Tibial artery (tissue), 4 donors: ENCODE results near the gene HEATR5B.
A peak's percentile ranks its signal among the peaks of the same experiment; 100 is the strongest.

Experiments
- DNase-seq, 2 donors: peaks; one replicate each; pipeline ENCODE4 v3.0.0-alpha.2; 2019
- H3K27ac ChIP-seq, 2 donors: fragments of 200-600 bp; sonication (generic) in 1 of 2; 1 replicate in 1 of 2; 2 replicates in 1 of 2; pipeline ENCODE4 v1.5.1; 2018 to 2019; ENCODE audit warnings: mild to moderate bottlenecking in 1 of 2
- H3K27me3 ChIP-seq, 2 donors: fragments of 200-600 bp; sonication (generic) in 1 of 2; one replicate each; pipeline versions ENCODE4 v1.5.1 to v1.6.0; 2016 to 2019
- H3K36me3 ChIP-seq, 3 donors: fragments of 200-600 bp; sonication (generic) in 2 of 3; one replicate each; pipeline ENCODE4 v1.5.1; 2016 to 2019; ENCODE audit warnings: mild to moderate bottlenecking in 2 of 3
- H3K4me1 ChIP-seq, 4 donors: fragments of 200-600 bp; sonication (generic) in 2 of 4; 1 replicate in 3 of 4; 2 replicates in 1 of 4; pipeline ENCODE4 v1.5.1; 2016 to 2019
- H3K4me3 ChIP-seq, 2 donors: fragments of 200-600 bp; sonication (generic) in 1 of 2; 1 replicate in 1 of 2; 2 replicates in 1 of 2; pipeline ENCODE4 v1.5.1; 2018 to 2019; ENCODE audit warnings: mild to moderate bottlenecking in 2 of 2
- H3K9me3 ChIP-seq, 3 donors: fragments of 200-600 bp; sonication (generic) in 1 of 3; one replicate each; pipeline ENCODE4 v1.5.1; 2016 to 2019
- intact Hi-C: fragments of 100-400 bp; cut with DNase I; formaldehyde crosslinking; loops from one replicate; pipeline ENCODE4 v1.15.0; 2023; ENCODE audit warnings: low total_unique reads
- TF ChIP-seq, protein P1 (sequence below), 2 experiments: fragments of 200-600 bp in 1 of 2; fragments of 450-650 bp in 1 of 2; IDR thresholded peaks; one replicate each; pipeline ENCODE4 v1.5.1; 2017 to 2019; ENCODE audit warnings: antibody characterized with exemption in 2 of 2, mild to moderate bottlenecking in 1 of 2, moderate library complexity in 1 of 2

The HEATR5B gene

GRCh38 chr2:36964496-36965058 is 119.6 kb downstream of the HEATR5B start:
- H3K4me3 ChIP-seq = peak overlapping the region; percentile 94 to 100
- DNase-seq = no peak
- no peaks in the 10 kb centered on the region for H3K27me3 ChIP-seq
- TF ChIP-seq, protein P1, sequence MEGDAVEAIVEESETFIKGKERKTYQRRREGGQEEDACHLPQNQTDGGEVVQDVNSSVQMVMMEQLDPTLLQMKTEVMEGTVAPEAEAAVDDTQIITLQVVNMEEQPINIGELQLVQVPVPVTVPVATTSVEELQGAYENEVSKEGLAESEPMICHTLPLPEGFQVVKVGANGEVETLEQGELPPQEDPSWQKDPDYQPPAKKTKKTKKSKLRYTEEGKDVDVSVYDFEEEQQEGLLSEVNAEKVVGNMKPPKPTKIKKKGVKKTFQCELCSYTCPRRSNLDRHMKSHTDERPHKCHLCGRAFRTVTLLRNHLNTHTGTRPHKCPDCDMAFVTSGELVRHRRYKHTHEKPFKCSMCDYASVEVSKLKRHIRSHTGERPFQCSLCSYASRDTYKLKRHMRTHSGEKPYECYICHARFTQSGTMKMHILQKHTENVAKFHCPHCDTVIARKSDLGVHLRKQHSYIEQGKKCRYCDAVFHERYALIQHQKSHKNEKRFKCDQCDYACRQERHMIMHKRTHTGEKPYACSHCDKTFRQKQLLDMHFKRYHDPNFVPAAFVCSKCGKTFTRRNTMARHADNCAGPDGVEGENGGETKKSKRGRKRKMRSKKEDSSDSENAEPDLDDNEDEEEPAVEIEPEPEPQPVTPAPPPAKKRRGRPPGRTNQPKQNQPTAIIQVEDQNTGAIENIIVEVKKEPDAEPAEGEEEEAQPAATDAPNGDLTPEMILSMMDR (IDR thresholded peaks at IDR 0.05) = no peak
- no peaks in the 10 kb centered on the region for H3K9me3 ChIP-seq
- H3K27ac ChIP-seq = peak overlapping the region; percentile 85 to 93
- peaks cover 0 to 13% (median 7%) of the 10 kb centered on the region in 4 donors for H3K4me1 ChIP-seq
- H3K36me3 ChIP-seq = no peaks in the 10 kb centered on the region
- intact Hi-C loops = no loop called here

- no peak for DNase-seq
- TF ChIP-seq, protein P1 (IDR thresholded peaks at IDR 0.05) = no peak
- Histone ChIP-seq H3K9me3 (no peaks in the 10 kb centered on the region), H3K4me3 (no peak overlapping the region), H3K36me3 (no peaks in the 10 kb centered on the region), H3K27ac (no peak overlapping the region), H3K4me1 (peaks cover 0 to 13% (median 7%) of the 10 kb centered on the region in 4 donors), H3K27me3 (no peaks in the 10 kb centered on the region)
- intact Hi-C loops = no loop called here
Measured at GRCh38 chr2:36963734-36964133, 120.4 kb downstream of the HEATR5B start.

DNA sequence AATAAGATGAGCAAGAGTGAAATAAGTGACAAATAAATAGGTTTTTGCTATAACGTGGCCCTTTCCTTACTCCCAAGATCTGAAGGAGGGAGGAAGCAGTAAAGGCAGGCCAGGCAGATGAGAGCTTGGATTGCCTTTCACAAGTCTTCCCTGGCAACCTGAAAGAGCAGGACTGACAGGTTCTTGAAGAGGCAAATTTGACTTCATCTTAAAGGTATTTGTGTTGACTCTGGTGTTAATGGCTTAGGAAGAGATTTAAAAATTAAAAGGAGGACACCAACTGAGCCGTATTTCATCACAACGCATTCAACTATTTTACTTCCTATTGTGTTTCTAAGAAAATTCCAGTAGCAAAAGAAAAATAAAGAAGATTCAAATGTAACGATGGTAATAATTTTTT is 121.1 kb downstream of the HEATR5B start:
- no peaks in the 10 kb centered on the region for H3K9me3 ChIP-seq
- no peak overlapping the region for H3K27ac ChIP-seq
- DNase-seq = no peak
- H3K27me3 ChIP-seq = no peaks in the 10 kb centered on the region
- intact Hi-C loops = no loop called here
- H3K36me3 ChIP-seq = no peaks in the 10 kb centered on the region
- H3K4me3 ChIP-seq = no peak overlapping the region
- H3K4me1 ChIP-seq = peaks cover 0 to 13% (median 7%) of the 10 kb centered on the region in 4 donors
- TF ChIP-seq, protein P1 (IDR thresholded peaks at IDR 0.05) = no peak

- Histone ChIP-seq H3K27me3 (no peaks in the 10 kb centered on the region), H3K36me3 (no peaks in the 10 kb centered on the region), H3K9me3 (no peaks in the 10 kb centered on the region), H3K4me3 (no peak overlapping the region), H3K4me1 (peaks cover 0 to 19% (median 13%) of the 10 kb centered on the region in 4 donors), H3K27ac (no peak overlapping the region)
- intact Hi-C loops = no loop called here
- TF ChIP-seq, protein P1 (IDR thresholded peaks at IDR 0.05) = no peak
- no peak for DNase-seq
Measured at GRCh38 chr2:36960773-36961172, 123.4 kb downstream of the HEATR5B start.

DNA sequence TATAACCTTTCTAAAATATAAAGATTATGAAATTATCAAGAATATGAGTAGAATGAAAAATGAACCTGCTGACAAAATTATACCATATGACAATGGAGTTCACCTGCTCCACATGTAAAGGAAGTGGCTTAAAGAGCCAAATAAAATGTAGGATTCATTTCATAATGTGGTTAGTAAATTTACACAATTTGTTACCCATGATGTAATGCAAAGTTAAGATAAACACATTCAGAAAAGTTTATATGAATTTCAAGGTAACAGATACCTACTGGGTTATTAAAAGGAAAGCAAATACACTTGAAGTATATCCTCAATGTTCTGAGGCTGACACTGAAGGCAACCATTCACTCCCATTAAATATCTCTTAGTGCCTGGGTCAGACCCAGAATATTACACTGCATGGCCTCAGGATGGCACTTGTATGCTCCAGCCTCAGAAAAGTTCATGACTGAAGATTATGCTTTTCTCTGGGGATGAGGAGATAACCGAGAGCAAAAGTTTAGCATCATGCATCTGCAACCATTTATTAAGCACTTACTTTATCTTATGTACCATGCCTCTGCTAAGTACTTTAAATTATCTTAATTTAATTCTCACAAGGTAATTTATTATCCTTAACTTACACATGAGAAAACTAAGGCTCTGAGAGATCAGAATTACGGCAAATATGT is 124.0 kb downstream of the HEATR5B start:
- no peaks in the 10 kb centered on the region for H3K27me3 ChIP-seq
- no peak overlapping the region for H3K27ac ChIP-seq
- intact Hi-C loops = no loop called here
- H3K9me3 ChIP-seq = no peaks in the 10 kb centered on the region
- no peak overlapping the region for H3K4me3 ChIP-seq
- peaks cover 0 to 23% (median 13%) of the 10 kb centered on the region in 4 donors for H3K4me1 ChIP-seq
- TF ChIP-seq, protein P1 (IDR thresholded peaks at IDR 0.05) = no peak
- no peaks in the 10 kb centered on the region for H3K36me3 ChIP-seq
- no peak for DNase-seq
